K562 (cell line): ENCODE measurements around the gene CDC14A. TPM values are rescaled to one million over a fixed set of nuclear protein-coding genes. Genes with fewer than 3 reads are reported as not detected.

ENCODE experiments used
- ATF1 ChIP-seq, 2 experiments: fragments of 450-650 bp in 1 of 2; IDR thresholded peaks; 2 replicates each; pipeline ENCODE4 v1.6.1; 2016; ENCODE audit warnings: missing compliant biosample characterization in 1 of 2, missing genetic modification characterization in 1 of 2
- CBFA2T3 ChIP-seq: fragments of 450-650 bp; IDR thresholded peaks from 2 replicates; pipeline ENCODE4 v1.6.1; 2017
- DIDO1 ChIP-seq: fragments of 450-650 bp; IDR thresholded peaks from 2 replicates; pipeline ENCODE4 v1.6.1; 2016; ENCODE audit warnings: low read depth, missing biosample characterization, missing genetic modification characterization
- EP300 ChIP-seq: IDR thresholded peaks from 2 replicates; pipeline ENCODE4 v1.6.1; 2012; ENCODE audit warnings: low read length, improper control_type of control experiment
- ETV1 ChIP-seq: fragments of 450-650 bp; conservative IDR thresholded peaks from 2 replicates; pipeline ENCODE4 v1.6.1; 2016; ENCODE audit warnings: missing genetic modification characterization, control low read depth, low read depth, missing compliant biosample characterization
- GMEB1 ChIP-seq: fragments of 250-450 bp; sonication (Bioruptor Pico); IDR thresholded peaks from 2 replicates; pipeline ENCODE4 v1.4.0; 2020; ENCODE audit warnings: mild to moderate bottlenecking
- HDAC3 ChIP-seq: fragments of 450-650 bp; IDR thresholded peaks from 2 replicates; pipeline ENCODE4 v1.6.1; 2018; ENCODE audit warnings: borderline replicate concordance, mild to moderate bottlenecking, moderate library complexity; ENCODE audit not compliant: partially characterized antibody
- NELFE ChIP-seq: IDR thresholded peaks from 2 replicates; pipeline ENCODE4 v1.6.1; 2011; ENCODE audit warnings: mild to moderate bottlenecking; ENCODE audit not compliant: insufficient read depth, insufficient read length
- NFE2 ChIP-seq: IDR thresholded peaks from 2 replicates; pipeline ENCODE4 v1.6.1; 2014; ENCODE audit warnings: antibody characterized with exemption, low read depth
- RAD51 ChIP-seq: fragments of 450-650 bp; IDR thresholded peaks from 2 replicates; pipeline ENCODE4 v1.7.1; 2016; ENCODE audit warnings: low read depth, mild to moderate bottlenecking, borderline replicate concordance
- RCOR1 ChIP-seq, 2 experiments: IDR thresholded peaks; 2 replicates each; pipeline ENCODE4 v1.6.1; 2012; ENCODE audit warnings: low read depth in 2 of 2, low read length in 2 of 2, borderline replicate concordance in 1 of 2, improper control_type of control experiment in 1 of 2
- SMAD4 ChIP-seq: fragments of 250-450 bp; sonication (Bioruptor Pico); conservative IDR thresholded peaks from 2 replicates; pipeline ENCODE4 v1.8.0; 2021; ENCODE audit warnings: inconsistent platforms, mild to moderate bottlenecking, moderate library complexity
- SRSF9 ChIP-seq: fragments of 200-400 bp; formaldehyde crosslinking; IDR thresholded peaks from 2 replicates; pipeline ENCODE4 v1.6.1; 2017; ENCODE audit warnings: low read depth, low read length, borderline replicate concordance
- TGIF2 ChIP-seq: sonication (generic); formaldehyde crosslinking; IDR thresholded peaks from 2 replicates; pipeline ENCODE4 v1.8.1; 2022; ENCODE audit warnings: mild to moderate bottlenecking, missing genetic modification reagents, moderate library complexity
- VEZF1 ChIP-seq: fragments of 200-800 bp; sonication (Bioruptor generic); IDR thresholded peaks from 2 replicates; pipeline ENCODE4 v1.6.1; 2017; ENCODE audit warnings: missing genetic modification characterization, missing compliant biosample characterization
- ZNF140 ChIP-seq: fragments of 250-450 bp; sonication (Bioruptor Pico); IDR thresholded peaks from 2 replicates; pipeline ENCODE4 v1.8.0; 2021; ENCODE audit warnings: moderate library complexity, mild to moderate bottlenecking, inconsistent platforms
- ZNF354B ChIP-seq: fragments of 250-450 bp; sonication (Bioruptor Pico); IDR thresholded peaks from 2 replicates; pipeline ENCODE4 v1.4.0; 2020
- ZNF79 ChIP-seq: fragments of 250-450 bp; sonication (Bioruptor Pico); IDR thresholded peaks from 2 replicates; pipeline ENCODE4 v1.4.0; 2020; ENCODE audit warnings: low read depth, mild to moderate bottlenecking, moderate library complexity
- ZSCAN29 ChIP-seq: fragments of 450-650 bp; IDR thresholded peaks from 2 replicates; pipeline ENCODE4 v1.6.1; 2017
- polyA plus RNA-seq, 8 experiments: library from polyadenylated mRNA; depleted of rRNA in 4 of 8; stranded (reverse) in 5 of 8; unstranded in 3 of 8; fragments of >200 nt; fragmentation: Nextera tagmentation in 2 of 8; fragmentation: Illumina TruSeq in 1 of 8; extraction: Ambion mirVana in 2 of 8; extraction: Trizol in 1 of 8; gene quantifications; 2 replicates each; pipeline versions ENCODE4 v1.2.1 to v1.2.3, GENCODE V29; 2011 to 2014; ENCODE audit warnings: inconsistent platforms in 1 of 8, missing spikeins in 1 of 8
- total RNA-seq, 7 experiments: library from RNA; depleted of rRNA in 6 of 7; stranded (reverse); fragments of >200 nt in 6 of 7; fragmentation: Illumina TruSeq in 2 of 7; extraction: Trizol in 2 of 7; gene quantifications; 2 replicates each; pipeline versions ENCODE4 v1.2.1 to v1.2.3, GENCODE V29; 2011 to 2021; ENCODE audit warnings: low replicate concordance in 1 of 7
- TF ChIP-seq, protein P1 (sequence below), 2 experiments: IDR thresholded peaks in 1 of 2; conservative IDR thresholded peaks in 1 of 2; 2 replicates each; pipeline ENCODE4 v1.6.1; 2016; ENCODE audit warnings: low read depth in 2 of 2, mild to moderate bottlenecking in 1 of 2, missing compliant biosample characterization in 1 of 2, missing genetic modification characterization in 1 of 2, moderate library complexity in 1 of 2
- TF ChIP-seq, protein P2 (sequence below): IDR thresholded peaks from 2 replicates; pipeline ENCODE4 v1.6.1; 2014; ENCODE audit warnings: antibody characterized with exemption

CDC14A gene
- total and polyA plus RNA-seq, 9 of the 15 experiments (the other 6 are each of a cell fraction or from before 2014, with no cell fraction given): 17.0 to 74.3 (median 33.4) TPM

GRCh38 chr1:100440075-100440809, 87.9 kb downstream of the CDC14A start (continued):
- TF ChIP-seq ZNF354B: no peak
- no peak for TF ChIP-seq TGIF2 (CRISPR knock-in tag)
- TF ChIP-seq, protein P1, sequence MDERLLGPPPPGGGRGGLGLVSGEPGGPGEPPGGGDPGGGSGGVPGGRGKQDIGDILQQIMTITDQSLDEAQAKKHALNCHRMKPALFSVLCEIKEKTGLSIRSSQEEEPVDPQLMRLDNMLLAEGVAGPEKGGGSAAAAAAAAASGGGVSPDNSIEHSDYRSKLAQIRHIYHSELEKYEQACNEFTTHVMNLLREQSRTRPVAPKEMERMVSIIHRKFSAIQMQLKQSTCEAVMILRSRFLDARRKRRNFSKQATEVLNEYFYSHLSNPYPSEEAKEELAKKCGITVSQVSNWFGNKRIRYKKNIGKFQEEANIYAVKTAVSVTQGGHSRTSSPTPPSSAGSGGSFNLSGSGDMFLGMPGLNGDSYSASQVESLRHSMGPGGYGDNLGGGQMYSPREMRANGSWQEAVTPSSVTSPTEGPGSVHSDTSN (CRISPR knock-in tag; IDR thresholded peaks at IDR 0.05; ENCODE audit: low read depth): no peak
- TF ChIP-seq, protein P1 (tag; conservative IDR thresholded peaks at IDR 0.05; ENCODE audit: low read depth): peak; percentile 89
- no peak for TF ChIP-seq SRSF9
- peak; percentile 46; the same call in 1 of the 2 replicates for TF ChIP-seq NFE2
- peak; percentile 31; the same call in 1 of the 2 replicates for TF ChIP-seq SMAD4
- no peak for TF ChIP-seq ATF1 (CRISPR knock-in tag; IDR thresholded peaks at IDR 0.05)
- TF ChIP-seq ATF1 (tag; IDR thresholded peaks at IDR 0.05): peak; percentile 61
- peak; percentile 61 for TF ChIP-seq VEZF1 (CRISPR knock-in tag)
- no peak for TF ChIP-seq ZSCAN29
- peak; percentile 77 for TF ChIP-seq CBFA2T3
- 0 out of 2 replicates have a peak, but pooled peaks have one; percentile 16 for TF ChIP-seq ZNF79
- peak; percentile 87 for TF ChIP-seq EP300
- peak; percentile 91 for TF ChIP-seq ETV1 (tag)
- peak; percentile 56 for TF ChIP-seq RAD51
- TF ChIP-seq, protein P2, sequence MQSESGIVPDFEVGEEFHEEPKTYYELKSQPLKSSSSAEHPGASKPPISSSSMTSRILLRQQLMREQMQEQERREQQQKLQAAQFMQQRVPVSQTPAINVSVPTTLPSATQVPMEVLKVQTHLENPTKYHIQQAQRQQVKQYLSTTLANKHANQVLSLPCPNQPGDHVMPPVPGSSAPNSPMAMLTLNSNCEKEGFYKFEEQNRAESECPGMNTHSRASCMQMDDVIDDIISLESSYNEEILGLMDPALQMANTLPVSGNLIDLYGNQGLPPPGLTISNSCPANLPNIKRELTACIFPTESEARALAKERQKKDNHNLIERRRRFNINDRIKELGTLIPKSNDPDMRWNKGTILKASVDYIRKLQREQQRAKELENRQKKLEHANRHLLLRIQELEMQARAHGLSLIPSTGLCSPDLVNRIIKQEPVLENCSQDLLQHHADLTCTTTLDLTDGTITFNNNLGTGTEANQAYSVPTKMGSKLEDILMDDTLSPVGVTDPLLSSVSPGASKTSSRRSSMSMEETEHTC: peak; percentile 96
- no peak for TF ChIP-seq ZNF140 (CRISPR knock-in tag)
- no peak for TF ChIP-seq DIDO1 (tag)
- TF ChIP-seq RCOR1 (IDR thresholded peaks at IDR 0.05; ENCODE audit: borderline replicate concordance in 1 of 2, low read depth in 2 of 2, low read length in 2 of 2): peak; percentile 65 to 99; a peak in 3 of 4 replicates
- TF ChIP-seq NELFE: no peak
- TF ChIP-seq HDAC3: peak; percentile 49
- no peak for TF ChIP-seq GMEB1 (CRISPR knock-in tag)
